A549 (cell line): Measurements from ENCODE around the gene MLC1.

ENCODE experiments used
- CEBPB ChIP-seq, 2 experiments: fragments of >200 bp in 1 of 2; sonication (Bioruptor Twin) in 1 of 2; formaldehyde crosslinking in 1 of 2; IDR thresholded peaks; 2 replicates each; pipeline ENCODE4 v1.6.1; 2012 to 2016
- EP300 ChIP-seq, 2 experiments: fragments of >200 bp; sonication (Bioruptor Twin); formaldehyde crosslinking; IDR thresholded peaks; 2 replicates in 1 of 2; 3 replicates in 1 of 2; pipeline ENCODE4 v1.6.1; 2016 to 2017
- FOXS1 ChIP-seq: fragments of 250-450 bp; sonication (Bioruptor Pico); IDR thresholded peaks from 2 replicates; pipeline ENCODE4 v1.5.0; 2020; ENCODE audit warnings: mild to moderate bottlenecking, moderate library complexity
- POLR2A ChIP-seq: IDR thresholded peaks from 2 replicates; pipeline ENCODE4 v1.6.1; 2012; ENCODE audit warnings: mild to moderate bottlenecking, low read length
- RFX5 ChIP-seq: fragments of 450-650 bp; IDR thresholded peaks from 2 replicates; pipeline ENCODE4 v1.7.1; 2014; ENCODE audit warnings: antibody characterized with exemption, mild to moderate bottlenecking, moderate library complexity
- SMC3 ChIP-seq: fragments of >200 bp; sonication (Bioruptor Twin); formaldehyde crosslinking; IDR thresholded peaks from 3 replicates; pipeline ENCODE4 v1.6.1; 2018; ENCODE audit warnings: inconsistent platforms
- ZFP36 ChIP-seq: fragments of 450-650 bp; IDR thresholded peaks from 2 replicates; pipeline ENCODE4 v1.6.1; 2014; ENCODE audit warnings: borderline replicate concordance; ENCODE audit not compliant: partially characterized antibody
- TF ChIP-seq, protein P1 (sequence below): fragments of >200 bp; sonication (Bioruptor Twin); formaldehyde crosslinking; IDR thresholded peaks from 3 replicates; pipeline ENCODE4 v1.5.1; 2016

DNA sequence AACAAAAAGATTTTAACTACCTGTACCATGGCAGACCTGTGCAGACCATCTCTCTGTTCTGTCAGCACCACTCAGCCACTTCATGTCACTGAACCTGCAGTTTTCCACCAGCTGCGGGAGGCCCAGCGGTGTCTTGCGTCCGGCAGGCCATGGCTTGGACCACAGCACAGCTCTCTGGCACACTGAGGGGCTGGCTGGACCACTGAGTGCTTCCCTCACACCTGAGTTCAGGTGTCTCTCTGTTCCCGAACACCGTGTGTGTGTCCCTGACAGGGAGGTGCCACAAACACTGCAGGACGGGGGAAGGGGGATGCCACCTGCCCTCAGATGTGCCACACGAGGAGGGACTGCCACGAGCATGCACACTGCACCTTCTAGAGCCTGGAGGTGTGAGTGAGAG lies 22.3 kb upstream of the MLC1 start:
- TF ChIP-seq SMC3 (no peak), EP300 (IDR thresholded peaks at IDR 0.05) (no peak), RFX5 (no peak), ZFP36 (no peak), FOXS1 (no peak), CEBPB (IDR thresholded peaks at IDR 0.05) (no peak), POLR2A (no peak)
- TF ChIP-seq, protein P1, sequence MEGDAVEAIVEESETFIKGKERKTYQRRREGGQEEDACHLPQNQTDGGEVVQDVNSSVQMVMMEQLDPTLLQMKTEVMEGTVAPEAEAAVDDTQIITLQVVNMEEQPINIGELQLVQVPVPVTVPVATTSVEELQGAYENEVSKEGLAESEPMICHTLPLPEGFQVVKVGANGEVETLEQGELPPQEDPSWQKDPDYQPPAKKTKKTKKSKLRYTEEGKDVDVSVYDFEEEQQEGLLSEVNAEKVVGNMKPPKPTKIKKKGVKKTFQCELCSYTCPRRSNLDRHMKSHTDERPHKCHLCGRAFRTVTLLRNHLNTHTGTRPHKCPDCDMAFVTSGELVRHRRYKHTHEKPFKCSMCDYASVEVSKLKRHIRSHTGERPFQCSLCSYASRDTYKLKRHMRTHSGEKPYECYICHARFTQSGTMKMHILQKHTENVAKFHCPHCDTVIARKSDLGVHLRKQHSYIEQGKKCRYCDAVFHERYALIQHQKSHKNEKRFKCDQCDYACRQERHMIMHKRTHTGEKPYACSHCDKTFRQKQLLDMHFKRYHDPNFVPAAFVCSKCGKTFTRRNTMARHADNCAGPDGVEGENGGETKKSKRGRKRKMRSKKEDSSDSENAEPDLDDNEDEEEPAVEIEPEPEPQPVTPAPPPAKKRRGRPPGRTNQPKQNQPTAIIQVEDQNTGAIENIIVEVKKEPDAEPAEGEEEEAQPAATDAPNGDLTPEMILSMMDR, result no peak
